HepG2 (cell line): ENCODE data around the gene HHIPL1. TPM values are rescaled to one million over a fixed set of nuclear protein-coding genes. Genes with fewer than 3 reads are reported as not detected.

ENCODE experiments used
- ATAC-seq: fragments of 200-7000 bp; cut with Tn5 transposase; 3 replicates; pipeline ENCODE4 v1.9.1; 2020; ENCODE audit warnings: mild to moderate bottlenecking, moderate library complexity
- BruUV-seq: library from RNA; stranded (reverse); fragments of 400-500 nt; replicated peaks from 2 replicates; lab custom pipeline; 2021; lab: Mats Ljungman, UMichigan
- CTCF ChIA-PET: fragments of 300-600 bp; formaldehyde crosslinking; extraction: SDS; loops from one replicate; lab custom pipeline; 2021; ENCODE audit warnings: low total read pairs, inconsistent platforms, low intra/inter-chr PET ratio; lab: Yijun Ruan, JAX
- POLR2A ChIA-PET: fragments of 350-600 bp; sonication (Branson Sonifier 250); formaldehyde crosslinking; loops from one replicate; lab custom pipeline; 2020; ENCODE audit warnings: antibody characterized with exemption, inconsistent platforms; lab: Yijun Ruan, JAX
- DNase-seq: peaks from one replicate; pipeline ENCODE4 v3.0.0-alpha.2; 2015; ENCODE audit warnings: low spot score
- FAIRE-seq: peaks from 3 replicates; lab custom pipeline; 2011; peaks lifted over from hg19 to GRCh38; lab: Jason Lieb, UNC
- H2AFZ ChIP-seq: one replicate; pipeline ENCODE4 v1.6.1; 2011; ENCODE audit warnings: low read length, inconsistent platforms
- H3K27ac ChIP-seq: fragments of 300-600 bp; 3 replicates; pipeline ENCODE4 v1.8.0; 2011; ENCODE audit warnings: mixed run types, mild to moderate bottlenecking, mixed read lengths, low read length, inconsistent platforms; ENCODE audit not compliant: insufficient read depth; ENCODE audit errors: extremely low read length
- H3K27me3 ChIP-seq, 2 experiments: fragments of 200-600 bp in 1 of 2; 2 replicates in 1 of 2; 3 replicates in 1 of 2; pipeline versions ENCODE4 v1.6.0 to v1.8.0; 2011; ENCODE audit warnings: low read length in 2 of 2, mild to moderate bottlenecking in 2 of 2, moderate library complexity in 2 of 2, inconsistent platforms in 1 of 2; ENCODE audit not compliant: insufficient read depth in 2 of 2, control insufficient read depth in 1 of 2
- H3K36me3 ChIP-seq, 2 experiments: fragments of 200-600 bp in 1 of 2; replicated peaks in 1 of 2; 2 replicates in 1 of 2; 3 replicates in 1 of 2; pipeline versions ENCODE4 v1.5.1 to v1.8.0; 2011; ENCODE audit warnings: low read length in 2 of 2, inconsistent platforms in 1 of 2; ENCODE audit not compliant: insufficient read depth in 2 of 2, control insufficient read depth in 1 of 2
- H3K4me1 ChIP-seq: 2 replicates; pipeline ENCODE4 v1.5.1; 2012; ENCODE audit warnings: low read length, inconsistent platforms; ENCODE audit not compliant: insufficient read depth
- H3K4me2 ChIP-seq: 2 replicates; pipeline ENCODE4 v1.6.0; 2011; ENCODE audit warnings: low read depth, low read length, inconsistent platforms
- H3K4me3 ChIP-seq, 3 experiments: fragments of 200-600 bp in 1 of 3; sonication (generic), shearing (Covaris generic) in 1 of 3; replicated peaks in 1 of 3; 2 replicates each; pipeline ENCODE4 v1.5.1; 2011 to 2016; ENCODE audit warnings: low read length in 3 of 3, inconsistent platforms in 2 of 3, low read depth in 2 of 3, mild to moderate bottlenecking in 2 of 3, control low read depth in 1 of 3, mixed read lengths in 1 of 3; ENCODE audit not compliant: insufficient read depth in 1 of 3
- H3K79me2 ChIP-seq: one replicate; pipeline ENCODE4 v1.6.1; 2011; ENCODE audit warnings: low read length, inconsistent platforms; ENCODE audit not compliant: insufficient read depth
- H3K9ac ChIP-seq: 2 replicates; pipeline ENCODE4 v1.6.0; 2011; ENCODE audit warnings: mild to moderate bottlenecking, low read depth, low read length, inconsistent platforms; ENCODE audit not compliant: insufficient read depth
- H3K9me3 ChIP-seq: 2 replicates; pipeline ENCODE4 v1.5.1; 2012; ENCODE audit warnings: mild to moderate bottlenecking, low read length
- H4K20me1 ChIP-seq: 2 replicates; pipeline ENCODE4 v1.6.0; 2011; ENCODE audit warnings: inconsistent platforms, mild to moderate bottlenecking, low read length, moderate library complexity; ENCODE audit not compliant: insufficient read depth
- CSRNP2 ChIP-seq: sonication (generic); formaldehyde crosslinking; conservative IDR thresholded peaks from 2 replicates; pipeline ENCODE4 v1.8.0; 2022; ENCODE audit warnings: low read depth, missing genetic modification reagents
- FOXM1 ChIP-seq: sonication (generic); formaldehyde crosslinking; IDR thresholded peaks from 2 replicates; pipeline ENCODE4 v1.5.0; 2020; ENCODE audit warnings: missing genetic modification reagents
- HNF4A ChIP-seq: sonication (generic); formaldehyde crosslinking; IDR thresholded peaks from 2 replicates; pipeline ENCODE4 v1.4.0; 2020; ENCODE audit warnings: missing genetic modification reagents
- NFYC ChIP-seq: IDR thresholded peaks from 2 replicates; pipeline ENCODE4 v1.6.1; 2016; ENCODE audit warnings: missing genetic modification reagents, missing compliant biosample characterization
- PREB ChIP-seq: sonication (generic); formaldehyde crosslinking; IDR thresholded peaks from 2 replicates; pipeline ENCODE4 v1.4.0; 2020; ENCODE audit warnings: missing genetic modification reagents
- SETDB1 ChIP-seq: sonication (generic); formaldehyde crosslinking; IDR thresholded peaks from 2 replicates; pipeline ENCODE4 v1.5.1; 2020; ENCODE audit warnings: missing genetic modification reagents, mild to moderate bottlenecking, borderline replicate concordance
- SMYD3 ChIP-seq: sonication (generic); formaldehyde crosslinking; IDR thresholded peaks from 2 replicates; pipeline ENCODE4 v1.8.1; 2023; ENCODE audit warnings: mild to moderate bottlenecking, missing genetic modification reagents
- ZFP36L2 ChIP-seq: sonication (generic); formaldehyde crosslinking; IDR thresholded peaks from 2 replicates; pipeline ENCODE4 v1.4.0; 2020; ENCODE audit warnings: missing genetic modification reagents
- ZKSCAN1 ChIP-seq: fragments of 150-350 bp; IDR thresholded peaks from 2 replicates; pipeline ENCODE4 v1.6.1; 2014; ENCODE audit warnings: low read length
- ZNF251 ChIP-seq: sonication (generic); formaldehyde crosslinking; IDR thresholded peaks from 2 replicates; pipeline ENCODE4 v1.9.0; 2021; ENCODE audit warnings: mild to moderate bottlenecking, missing genetic modification reagents
- ZNF432 ChIP-seq: sonication (generic); formaldehyde crosslinking; IDR thresholded peaks from 2 replicates; pipeline ENCODE4 v1.5.0; 2020; ENCODE audit warnings: missing genetic modification reagents, mild to moderate bottlenecking, borderline replicate concordance
- ZNF44 ChIP-seq: sonication (generic); formaldehyde crosslinking; IDR thresholded peaks from 2 replicates; pipeline ENCODE4 v1.5.1; 2020; ENCODE audit warnings: mild to moderate bottlenecking, missing genetic modification reagents
- WGBS: methylation state at CpG from one replicate; pipeline ENCODE4 v1.1.6; 2017; ENCODE audit warnings: low lambda C conversion rate; 5-methylcytosine and 5-hydroxymethylcytosine counted together
- in situ Hi-C: cut with HindIII; loops from 2 replicates; pipeline ENCODE4 v1.10.0; 2017; ENCODE audit warnings: low pct_unique_long_range_greater_than_20kb; ENCODE audit not compliant: extremely low pct_ligation_motif_present
- intact Hi-C: fragments of 100-400 bp; cut with micrococcal nuclease; formaldehyde crosslinking; loops from one replicate; pipeline ENCODE4 v1.10.0; 2022; ENCODE audit not compliant: unreplicated experiment
- polyA plus RNA-seq, 8 experiments: library from polyadenylated mRNA; depleted of rRNA in 3 of 8; stranded (reverse) in 7 of 8; unstranded in 1 of 8; fragments of >200 nt; fragmentation: Illumina TruSeq in 4 of 8; extraction: Trizol in 4 of 8; gene quantifications; 2 replicates each; pipeline versions ENCODE4 v1.2.1 to v1.2.3, GENCODE V29; 2011 to 2016; ENCODE audit warnings: low read depth in 4 of 8, missing spikeins in 1 of 8, mixed read lengths in 1 of 8; ENCODE audit not compliant: insufficient read depth in 1 of 8
- total RNA-seq, 5 experiments: library from RNA; depleted of rRNA; stranded (reverse); fragments of >200 nt; fragmentation: Illumina TruSeq; extraction: Trizol; gene quantifications; 2 replicates each; pipeline ENCODE4 v1.2.3, GENCODE V29; 2016; ENCODE audit warnings: low read depth in 1 of 5
- TF ChIP-seq, protein P1 (sequence below): sonication (generic); formaldehyde crosslinking; IDR thresholded peaks from 2 replicates; pipeline ENCODE4 v1.9.0; 2021; ENCODE audit warnings: missing genetic modification reagents, borderline replicate concordance
- TF ChIP-seq, protein P2 (sequence below): sonication (generic); formaldehyde crosslinking; IDR thresholded peaks from 2 replicates; pipeline ENCODE4 v1.4.0; 2020; ENCODE audit warnings: missing genetic modification reagents, borderline replicate concordance
- TF ChIP-seq, protein P3 (sequence below): sonication (generic); formaldehyde crosslinking; IDR thresholded peaks from 2 replicates; pipeline ENCODE4 v1.5.1; 2020; ENCODE audit warnings: missing genetic modification reagents, mild to moderate bottlenecking, borderline replicate concordance

HHIPL1 gene
- total and polyA plus RNA-seq, 2 of the 13 experiments (the other 11 are each of a cell fraction or from before 2014, with no cell fraction given), result not detected

DNA sequence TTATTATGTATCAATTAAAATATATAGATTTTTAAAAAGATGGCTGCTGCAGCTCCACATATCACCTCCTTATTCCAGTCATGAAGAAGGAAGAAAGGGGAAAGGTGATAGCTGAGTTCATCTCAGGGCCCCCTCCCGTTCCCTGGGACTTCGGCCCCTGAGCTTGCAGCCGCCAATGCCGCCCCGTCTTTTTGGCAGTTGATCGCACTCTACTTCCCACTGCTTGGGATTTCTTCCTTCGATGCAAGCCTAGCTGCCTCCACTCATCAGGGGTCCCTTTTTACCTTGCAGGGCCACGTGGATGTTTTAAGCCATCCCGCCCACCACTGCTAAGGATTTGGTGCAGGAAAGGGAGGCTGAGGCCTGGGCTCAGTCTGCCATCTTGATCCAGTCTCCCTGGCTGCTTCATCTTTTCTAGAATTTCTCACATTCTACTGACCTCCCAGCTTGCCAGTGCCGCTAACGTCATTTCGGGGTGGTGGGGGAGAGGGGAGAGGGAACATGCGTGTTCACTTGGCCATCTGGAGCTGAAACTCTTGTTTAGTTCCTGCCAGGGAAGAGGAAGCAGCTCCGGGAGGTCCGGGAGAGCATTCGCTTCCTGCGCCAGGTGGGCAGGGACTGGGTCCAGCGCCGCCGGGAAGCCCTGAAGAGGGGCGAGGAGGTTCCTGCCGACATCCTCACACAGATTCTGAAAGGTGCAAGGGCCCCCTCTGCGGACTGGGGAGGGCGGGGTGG, 70.5 kb downstream of the HHIPL1 start:
- intact Hi-C loops, result no loop called here
- no peak for ATAC-seq
- CTCF ChIA-PET, result no interaction called here
- POLR2A ChIA-PET, result no interaction called here
- no peak for DNase-seq
- no TSS peak for BruUV-seq
- no peak overlapping the region for H3K9ac ChIP-seq
- no peaks in the 10 kb centered on the region for H3K79me2 ChIP-seq
- H3K4me3 ChIP-seq, result no peak overlapping the region
- no peak overlapping the region for H3K27ac ChIP-seq
- H3K4me1 ChIP-seq, result no peaks in the 10 kb centered on the region
- no peaks in the 10 kb centered on the region for H4K20me1 ChIP-seq
- peaks cover 2 to 9% of the 10 kb centered on the region in 2 experiments; a peak in 3 of 5 replicates for H3K27me3 ChIP-seq
- no peak overlapping the region for H2AFZ ChIP-seq
- WGBS, result 54% methylated on average over 24 of the region's 24 CpGs
- no peak overlapping the region for H3K4me2 ChIP-seq
- no peaks in the 10 kb centered on the region for H3K36me3 ChIP-seq
- FAIRE-seq, result no peak
- in situ Hi-C loops, result no loop called here
- H3K9me3 ChIP-seq, result no peaks in the 10 kb centered on the region
- TF ChIP-seq ZNF251 (CRISPR knock-in tag) (no peak), SMYD3 (CRISPR knock-in tag) (no peak), PREB (CRISPR knock-in tag) (no peak), FOXM1 (CRISPR knock-in tag) (no peak), ZFP36L2 (no peak), NFYC (CRISPR knock-in tag) (no peak), ZNF44 (no peak), ZKSCAN1 (no peak), CSRNP2 (CRISPR knock-in tag) (no peak), ZNF432 (CRISPR knock-in tag) (no peak), HNF4A (CRISPR knock-in tag) (no peak), SETDB1 (CRISPR knock-in tag) (no peak)
- TF ChIP-seq, protein P1, sequence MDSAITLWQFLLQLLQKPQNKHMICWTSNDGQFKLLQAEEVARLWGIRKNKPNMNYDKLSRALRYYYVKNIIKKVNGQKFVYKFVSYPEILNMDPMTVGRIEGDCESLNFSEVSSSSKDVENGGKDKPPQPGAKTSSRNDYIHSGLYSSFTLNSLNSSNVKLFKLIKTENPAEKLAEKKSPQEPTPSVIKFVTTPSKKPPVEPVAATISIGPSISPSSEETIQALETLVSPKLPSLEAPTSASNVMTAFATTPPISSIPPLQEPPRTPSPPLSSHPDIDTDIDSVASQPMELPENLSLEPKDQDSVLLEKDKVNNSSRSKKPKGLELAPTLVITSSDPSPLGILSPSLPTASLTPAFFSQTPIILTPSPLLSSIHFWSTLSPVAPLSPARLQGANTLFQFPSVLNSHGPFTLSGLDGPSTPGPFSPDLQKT (CRISPR knock-in tag), result no peak
- TF ChIP-seq, protein P2, sequence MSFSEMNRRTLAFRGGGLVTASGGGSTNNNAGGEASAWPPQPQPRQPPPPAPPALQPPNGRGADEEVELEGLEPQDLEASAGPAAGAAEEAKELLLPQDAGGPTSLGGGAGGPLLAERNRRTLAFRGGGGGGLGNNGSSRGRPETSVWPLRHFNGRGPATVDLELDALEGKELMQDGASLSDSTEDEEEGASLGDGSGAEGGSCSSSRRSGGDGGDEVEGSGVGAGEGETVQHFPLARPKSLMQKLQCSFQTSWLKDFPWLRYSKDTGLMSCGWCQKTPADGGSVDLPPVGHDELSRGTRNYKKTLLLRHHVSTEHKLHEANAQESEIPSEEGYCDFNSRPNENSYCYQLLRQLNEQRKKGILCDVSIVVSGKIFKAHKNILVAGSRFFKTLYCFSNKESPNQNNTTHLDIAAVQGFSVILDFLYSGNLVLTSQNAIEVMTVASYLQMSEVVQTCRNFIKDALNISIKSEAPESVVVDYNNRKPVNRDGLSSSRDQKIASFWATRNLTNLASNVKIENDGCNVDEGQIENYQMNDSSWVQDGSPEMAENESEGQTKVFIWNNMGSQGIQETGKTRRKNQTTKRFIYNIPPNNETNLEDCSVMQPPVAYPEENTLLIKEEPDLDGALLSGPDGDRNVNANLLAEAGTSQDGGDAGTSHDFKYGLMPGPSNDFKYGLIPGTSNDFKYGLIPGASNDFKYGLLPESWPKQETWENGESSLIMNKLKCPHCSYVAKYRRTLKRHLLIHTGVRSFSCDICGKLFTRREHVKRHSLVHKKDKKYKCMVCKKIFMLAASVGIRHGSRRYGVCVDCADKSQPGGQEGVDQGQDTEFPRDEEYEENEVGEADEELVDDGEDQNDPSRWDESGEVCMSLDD (CRISPR knock-in tag), result no peak
- TF ChIP-seq, protein P3, sequence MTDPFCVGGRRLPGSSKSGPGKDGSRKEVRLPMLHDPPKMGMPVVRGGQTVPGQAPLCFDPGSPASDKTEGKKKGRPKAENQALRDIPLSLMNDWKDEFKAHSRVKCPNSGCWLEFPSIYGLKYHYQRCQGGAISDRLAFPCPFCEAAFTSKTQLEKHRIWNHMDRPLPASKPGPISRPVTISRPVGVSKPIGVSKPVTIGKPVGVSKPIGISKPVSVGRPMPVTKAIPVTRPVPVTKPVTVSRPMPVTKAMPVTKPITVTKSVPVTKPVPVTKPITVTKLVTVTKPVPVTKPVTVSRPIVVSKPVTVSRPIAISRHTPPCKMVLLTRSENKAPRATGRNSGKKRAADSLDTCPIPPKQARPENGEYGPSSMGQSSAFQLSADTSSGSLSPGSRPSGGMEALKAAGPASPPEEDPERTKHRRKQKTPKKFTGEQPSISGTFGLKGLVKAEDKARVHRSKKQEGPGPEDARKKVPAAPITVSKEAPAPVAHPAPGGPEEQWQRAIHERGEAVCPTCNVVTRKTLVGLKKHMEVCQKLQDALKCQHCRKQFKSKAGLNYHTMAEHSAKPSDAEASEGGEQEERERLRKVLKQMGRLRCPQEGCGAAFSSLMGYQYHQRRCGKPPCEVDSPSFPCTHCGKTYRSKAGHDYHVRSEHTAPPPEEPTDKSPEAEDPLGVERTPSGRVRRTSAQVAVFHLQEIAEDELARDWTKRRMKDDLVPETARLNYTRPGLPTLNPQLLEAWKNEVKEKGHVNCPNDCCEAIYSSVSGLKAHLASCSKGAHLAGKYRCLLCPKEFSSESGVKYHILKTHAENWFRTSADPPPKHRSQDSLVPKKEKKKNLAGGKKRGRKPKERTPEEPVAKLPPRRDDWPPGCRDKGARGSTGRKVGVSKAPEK, result no peak
